HepG2 (cell line): Measurements from ENCODE around the gene UBR7. TPM values are rescaled to one million over a fixed set of nuclear protein-coding genes. Genes with fewer than 3 reads are reported as not detected.

ENCODE experiments used
- ARNTL ChIP-seq: sonication (generic); formaldehyde crosslinking; IDR thresholded peaks from 2 replicates; pipeline ENCODE4 v1.4.0; 2020; ENCODE audit warnings: mild to moderate bottlenecking, missing genetic modification reagents
- DZIP1 ChIP-seq: sonication (generic); formaldehyde crosslinking; IDR thresholded peaks from 2 replicates; pipeline ENCODE4 v1.5.0; 2020; ENCODE audit warnings: mild to moderate bottlenecking, missing genetic modification reagents
- FOXA3 ChIP-seq: IDR thresholded peaks from 2 replicates; pipeline ENCODE4 v1.6.1; 2016; ENCODE audit warnings: missing genetic modification reagents, missing compliant biosample characterization
- FOXC1 ChIP-seq: sonication (generic); formaldehyde crosslinking; IDR thresholded peaks from 2 replicates; pipeline ENCODE4 v1.8.0; 2022; ENCODE audit warnings: mild to moderate bottlenecking, missing genetic modification reagents, borderline replicate concordance
- RERE ChIP-seq: IDR thresholded peaks from 2 replicates; pipeline ENCODE4 v1.6.1; 2016; ENCODE audit warnings: low read depth, missing genetic modification reagents, missing compliant biosample characterization
- TOPORS ChIP-seq: sonication (generic); formaldehyde crosslinking; IDR thresholded peaks from 2 replicates; pipeline ENCODE4 v1.8.0; 2023; ENCODE audit warnings: mild to moderate bottlenecking, missing genetic modification reagents
- ZBTB46 ChIP-seq: sonication (generic); formaldehyde crosslinking; IDR thresholded peaks from 2 replicates; pipeline ENCODE4 v1.4.0; 2020; ENCODE audit warnings: mild to moderate bottlenecking, missing genetic modification reagents, borderline replicate concordance
- ZNF234 ChIP-seq: sonication (generic); formaldehyde crosslinking; conservative IDR thresholded peaks from 2 replicates; pipeline ENCODE4 v1.5.1; 2020; ENCODE audit warnings: mild to moderate bottlenecking, missing genetic modification reagents
- ZNF780A ChIP-seq: sonication (generic); formaldehyde crosslinking; IDR thresholded peaks from 2 replicates; pipeline ENCODE4 v1.8.0; 2022; ENCODE audit warnings: mild to moderate bottlenecking, missing genetic modification reagents, moderate library complexity
- polyA plus RNA-seq, 8 experiments: library from polyadenylated mRNA; depleted of rRNA in 3 of 8; stranded (reverse) in 7 of 8; unstranded in 1 of 8; fragments of >200 nt; fragmentation: Illumina TruSeq in 4 of 8; extraction: Trizol in 4 of 8; gene quantifications; 2 replicates each; pipeline versions ENCODE4 v1.2.1 to v1.2.3, GENCODE V29; 2011 to 2016; ENCODE audit warnings: low read depth in 4 of 8, missing spikeins in 1 of 8, mixed read lengths in 1 of 8; ENCODE audit not compliant: insufficient read depth in 1 of 8
- total RNA-seq, 5 experiments: library from RNA; depleted of rRNA; stranded (reverse); fragments of >200 nt; fragmentation: Illumina TruSeq; extraction: Trizol; gene quantifications; 2 replicates each; pipeline ENCODE4 v1.2.3, GENCODE V29; 2016; ENCODE audit warnings: low read depth in 1 of 5
- TF ChIP-seq, protein P1 (sequence below): sonication (generic); formaldehyde crosslinking; IDR thresholded peaks from 2 replicates; pipeline ENCODE4 v1.5.1; 2020; ENCODE audit warnings: mild to moderate bottlenecking, missing genetic modification reagents
- TF ChIP-seq, protein P2 (sequence below): IDR thresholded peaks from 2 replicates; pipeline ENCODE4 v1.6.1; 2012; ENCODE audit warnings: inconsistent platforms

UBR7 gene
- total and polyA plus RNA-seq, 2 of the 13 experiments (the other 11 are each of a cell fraction or from before 2014, with no cell fraction given), result 11.0 to 19.7 TPM

DNA sequence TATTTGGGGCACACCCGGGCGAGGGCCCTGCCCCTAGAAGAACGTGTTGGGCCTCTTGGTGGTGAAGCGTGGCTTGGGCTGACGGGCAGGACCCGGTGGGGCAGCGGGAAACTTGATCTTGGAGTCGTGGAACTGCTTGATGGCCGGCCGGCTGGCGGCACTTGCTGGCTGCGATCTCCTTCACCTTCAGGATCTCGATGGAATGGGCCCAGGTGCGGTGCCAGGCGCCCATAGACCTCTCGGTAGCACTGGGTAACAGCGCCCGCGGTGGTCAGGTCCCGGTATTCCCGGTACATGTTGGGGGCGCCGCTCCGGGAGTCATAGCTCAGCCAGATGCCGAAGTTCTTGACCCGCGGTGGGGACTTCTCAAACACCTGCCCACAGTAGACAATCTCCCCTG, 16.5 kb downstream of the UBR7 start (continued):
- TF ChIP-seq RERE (no peak), ARNTL (CRISPR knock-in tag) (no peak), DZIP1 (no peak), ZNF234 (CRISPR knock-in tag) (no peak), TOPORS (CRISPR knock-in tag) (no peak), FOXA3 (CRISPR knock-in tag) (no peak), FOXC1 (CRISPR knock-in tag) (no peak), ZBTB46 (CRISPR knock-in tag) (no peak), ZNF780A (CRISPR knock-in tag) (no peak)
- TF ChIP-seq, protein P1, sequence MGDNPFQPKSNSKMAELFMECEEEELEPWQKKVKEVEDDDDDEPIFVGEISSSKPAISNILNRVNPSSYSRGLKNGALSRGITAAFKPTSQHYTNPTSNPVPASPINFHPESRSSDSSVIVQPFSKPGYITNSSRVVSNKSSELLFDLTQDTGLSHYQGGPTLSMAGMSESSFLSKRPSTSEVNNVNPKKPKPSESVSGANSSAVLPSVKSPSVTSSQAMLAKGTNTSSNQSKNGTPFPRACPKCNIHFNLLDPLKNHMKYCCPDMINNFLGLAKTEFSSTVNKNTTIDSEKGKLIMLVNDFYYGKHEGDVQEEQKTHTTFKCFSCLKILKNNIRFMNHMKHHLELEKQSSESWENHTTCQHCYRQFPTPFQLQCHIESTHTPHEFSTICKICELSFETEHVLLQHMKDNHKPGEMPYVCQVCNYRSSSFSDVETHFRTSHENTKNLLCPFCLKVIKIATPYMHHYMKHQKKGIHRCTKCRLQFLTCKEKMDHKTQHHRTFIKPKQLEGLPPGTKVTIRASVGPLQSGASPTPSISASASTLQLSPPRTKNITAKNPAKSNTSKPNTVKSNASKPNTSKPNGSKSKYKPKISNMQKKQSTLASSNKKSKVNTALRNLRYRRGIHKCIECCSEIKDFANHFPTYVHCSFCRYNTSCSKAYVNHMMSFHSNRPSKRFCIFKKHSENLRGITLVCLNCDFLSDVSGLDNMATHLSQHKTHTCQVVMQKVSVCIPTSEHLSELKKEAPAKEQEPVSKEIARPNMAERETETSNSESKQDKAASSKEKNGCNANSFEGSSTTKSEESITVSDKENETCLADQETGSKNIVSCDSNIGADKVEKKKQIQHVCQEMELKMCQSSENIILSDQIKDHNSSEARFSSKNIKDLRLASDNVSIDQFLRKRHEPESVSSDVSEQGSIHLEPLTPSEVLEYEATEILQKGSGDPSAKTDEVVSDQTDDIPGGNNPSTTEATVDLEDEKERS (CRISPR knock-in tag), result no peak
- TF ChIP-seq, protein P2, sequence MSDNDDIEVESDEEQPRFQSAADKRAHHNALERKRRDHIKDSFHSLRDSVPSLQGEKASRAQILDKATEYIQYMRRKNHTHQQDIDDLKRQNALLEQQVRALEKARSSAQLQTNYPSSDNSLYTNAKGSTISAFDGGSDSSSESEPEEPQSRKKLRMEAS, result no peak
- TF ChIP-seq, all 625 proteins: peak for 0
